ENCODE data around the gene CADPS. TPM values are rescaled to one million over a fixed set of nuclear protein-coding genes. Genes with fewer than 3 reads are reported as not detected.
A peak's percentile ranks its signal among the peaks of the same experiment; 100 is the strongest.

The CADPS gene
- polyA plus RNA-seq, 10 donors = 1.0 to 5.4 (median 2.9) TPM

GRCh38 chr3:62502315-62503300, 372.6 kb downstream of the CADPS start:
- no peak for DNase-seq

- no peak for DNase-seq
Measured at GRCh38 chr3:62501289-62501668, 373.9 kb downstream of the CADPS start.

GRCh38 chr3:62500556-62501288, 374.5 kb downstream of the CADPS start:
- no peak for DNase-seq

GRCh38 chr3:62497156-62497555, 378.1 kb downstream of the CADPS start:
- no peak for DNase-seq

- DNase-seq = no peak
Measured at GRCh38 chr3:62496503-62496902, 378.7 kb downstream of the CADPS start.

GRCh38 chr3:62493109-62493801, 382.0 kb downstream of the CADPS start:
- DNase-seq = peak in 1 of 3 donors; percentile 7

- no peak for DNase-seq
Measured at GRCh38 chr3:62482961-62483360, 392.3 kb downstream of the CADPS start.

GRCh38 chr3:62481962-62482361, 393.3 kb downstream of the CADPS start:
- DNase-seq = no peak

- no peak for DNase-seq
Measured at GRCh38 chr3:62480056-62480455, 395.2 kb downstream of the CADPS start.

GRCh38 chr3:62479326-62479725, 395.9 kb downstream of the CADPS start:
- no peak for DNase-seq

- DNase-seq = peak in 1 of 3 donors; percentile 2
Measured at GRCh38 chr3:62475306-62475705, 399.9 kb downstream of the CADPS start.

- DNase-seq = peak; percentile 1 to 19 (median 9)
Measured at GRCh38 chr3:62467966-62468722, 407.1 kb downstream of the CADPS start.

- no peak for DNase-seq
Measured at GRCh38 chr3:62462788-62463187, 412.4 kb downstream of the CADPS start.

GRCh38 chr3:62462104-62462762, 413.0 kb downstream of the CADPS start:
- no peak for DNase-seq

- no peak for DNase-seq
Measured at GRCh38 chr3:62454916-62455315, 420.3 kb downstream of the CADPS start.

- DNase-seq = no peak
Measured at GRCh38 chr3:62453448-62453847, 421.8 kb downstream of the CADPS start.

- no peak for DNase-seq
Measured at GRCh38 chr3:62451211-62451887, 423.9 kb downstream of the CADPS start.

GRCh38 chr3:62446337-62446940, 428.8 kb downstream of the CADPS start:
- no peak for DNase-seq

GRCh38 chr3:62445275-62445674, 429.9 kb downstream of the CADPS start:
- no peak for DNase-seq

- no peak for DNase-seq
Measured at GRCh38 chr3:62439978-62440377, 435.2 kb downstream of the CADPS start.
